Skin epidermis (tissue), 12 donors: ENCODE data around the gene LPP.
A peak's percentile ranks its signal among the peaks of the same experiment; 100 is the strongest.

Experiments used
- H3K27ac ChIP-seq, 21 experiments: fragments of 200-600 bp; sonication (generic) in 11 of 21; one replicate each; pipeline ENCODE4 v1.5.0; 2020; ENCODE audit warnings: mild to moderate bottlenecking in 3 of 21, inconsistent platforms in 2 of 21, moderate library complexity in 2 of 21
- H3K4me3 ChIP-seq, 7 experiments: fragments of 200-600 bp; sonication (generic) in 2 of 7; one replicate each; pipeline ENCODE4 v1.5.0; 2020; ENCODE audit warnings: inconsistent platforms in 2 of 7, mild to moderate bottlenecking in 2 of 7, moderate library complexity in 1 of 7

Gene LPP

GRCh38 chr3:188365988-188366698 lies 212.2 kb downstream of the LPP start:
- H3K4me3 ChIP-seq, result no peak overlapping the region
- H3K27ac ChIP-seq, result no peak overlapping the region

GRCh38 chr3:188367678-188368077 lies 213.7 kb downstream of the LPP start:
- H3K4me3 ChIP-seq, result no peak overlapping the region
- H3K27ac ChIP-seq, result peak overlapping the region in 3 of 21 experiments; percentile 25 to 53 (median 28)

GRCh38 chr3:188369526-188369925 lies 215.6 kb downstream of the LPP start:
- Histone ChIP-seq H3K27ac (peak overlapping the region in 1 of 21 experiments; percentile 12), H3K4me3 (no peak overlapping the region)

- H3K4me3 ChIP-seq, result no peak overlapping the region
- H3K27ac ChIP-seq, result peak overlapping the region in 1 of 21 experiments; percentile 12
Measured at GRCh38 chr3:188370081-188370830, 216.3 kb downstream of the LPP start.

DNA sequence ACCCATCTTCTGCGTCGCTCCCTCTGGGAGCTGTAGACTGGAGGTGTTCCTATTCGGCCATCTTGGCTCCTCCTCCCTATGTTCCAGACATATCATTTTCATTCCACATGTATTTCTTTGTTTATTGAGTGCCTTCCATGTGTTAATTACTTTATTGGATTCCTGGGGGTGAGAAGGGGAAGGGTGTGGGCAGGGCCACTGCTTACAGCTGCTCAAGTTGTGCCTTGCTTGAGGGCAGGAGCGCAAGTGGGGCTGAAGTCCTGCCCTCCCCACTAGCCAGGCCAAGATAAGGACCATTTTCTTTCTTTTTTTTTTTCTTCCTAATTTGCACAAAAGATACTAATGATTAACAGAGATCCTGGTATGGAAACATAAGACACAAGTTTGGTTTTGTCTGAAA lies 224.8 kb downstream of the LPP start:
- no peak overlapping the region for H3K4me3 ChIP-seq
- H3K27ac ChIP-seq, result no peak overlapping the region

DNA sequence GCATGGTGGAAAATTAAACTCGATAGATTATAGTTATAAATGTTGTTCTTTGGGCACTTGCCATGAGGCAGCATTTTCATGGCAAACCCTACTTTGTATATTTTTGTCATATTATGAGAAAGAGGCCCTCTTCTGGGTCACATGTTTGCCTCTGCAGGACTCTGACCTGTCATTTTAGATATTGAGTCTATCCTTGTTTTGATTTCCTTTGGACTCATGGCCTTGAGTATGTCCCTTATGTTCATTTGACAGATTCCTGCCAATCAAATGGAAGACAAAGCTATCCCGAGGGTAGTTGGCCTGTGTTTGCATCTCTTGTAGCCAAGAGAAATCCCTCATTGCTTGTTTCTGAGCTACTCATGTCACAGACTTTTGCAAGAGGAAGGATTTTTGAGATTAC lies 226.3 kb downstream of the LPP start:
- no peak overlapping the region for H3K27ac ChIP-seq

DNA sequence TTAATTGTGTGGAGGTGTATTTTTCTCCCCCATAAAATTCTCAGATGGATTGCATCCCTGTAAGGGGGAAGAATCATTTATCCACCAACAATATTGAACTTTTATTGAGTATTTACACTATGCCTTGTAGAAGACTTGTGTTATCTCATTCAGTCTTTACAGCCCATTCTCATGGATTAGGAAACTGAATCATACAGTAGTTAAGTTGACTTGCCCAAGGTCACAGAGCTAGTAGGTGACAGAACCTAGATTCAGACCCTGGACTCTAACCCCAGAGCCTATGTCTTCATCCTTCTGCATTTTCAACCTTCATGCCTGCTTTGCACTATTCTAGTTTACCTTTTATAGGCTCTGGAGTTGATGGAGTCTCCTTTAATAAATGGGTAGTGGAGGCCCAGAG lies 226.8 kb downstream of the LPP start:
- Histone ChIP-seq H3K4me3 (no peak overlapping the region), H3K27ac (no peak overlapping the region)

More for the DNA sequence above, 226.3 kb downstream of the LPP start:
- H3K4me3 ChIP-seq, result no peak overlapping the region

GRCh38 chr3:188383748-188384147 lies 229.8 kb downstream of the LPP start:
- Histone ChIP-seq H3K27ac (no peak overlapping the region), H3K4me3 (no peak overlapping the region)

DNA sequence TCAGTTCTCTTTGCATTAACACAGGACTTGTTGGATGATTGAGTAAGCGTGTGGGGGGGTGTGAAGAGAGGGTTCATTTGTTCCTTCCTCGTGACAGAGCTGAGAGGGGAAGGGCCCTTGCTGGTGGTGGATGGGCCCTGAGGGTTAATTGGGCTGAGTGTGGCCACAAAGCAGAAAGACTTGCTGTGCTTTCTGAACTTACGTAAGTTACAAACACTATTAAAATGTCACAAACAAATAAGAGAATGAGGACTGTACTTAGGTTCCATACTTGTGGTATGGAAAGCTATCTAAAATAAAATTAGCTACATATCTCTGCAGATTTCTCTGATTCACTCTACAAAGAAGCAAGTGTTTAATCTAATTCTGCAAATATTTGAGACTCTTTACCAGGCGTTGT lies 231.3 kb downstream of the LPP start:
- H3K27ac ChIP-seq, result no peak overlapping the region

GRCh38 chr3:188389711-188390342 lies 235.9 kb downstream of the LPP start:
- Histone ChIP-seq H3K4me3 (no peak overlapping the region), H3K27ac (peak overlapping the region in 18 of 21 experiments; percentile 12 to 79 (median 65))

More for the DNA sequence above, 231.3 kb downstream of the LPP start:
- H3K4me3 ChIP-seq, result no peak overlapping the region

- peak overlapping the region in 18 of 21 experiments; percentile 12 to 79 (median 65) for H3K27ac ChIP-seq
- H3K4me3 ChIP-seq, result no peak overlapping the region
Measured at GRCh38 chr3:188390343-188390718, 236.4 kb downstream of the LPP start.

DNA sequence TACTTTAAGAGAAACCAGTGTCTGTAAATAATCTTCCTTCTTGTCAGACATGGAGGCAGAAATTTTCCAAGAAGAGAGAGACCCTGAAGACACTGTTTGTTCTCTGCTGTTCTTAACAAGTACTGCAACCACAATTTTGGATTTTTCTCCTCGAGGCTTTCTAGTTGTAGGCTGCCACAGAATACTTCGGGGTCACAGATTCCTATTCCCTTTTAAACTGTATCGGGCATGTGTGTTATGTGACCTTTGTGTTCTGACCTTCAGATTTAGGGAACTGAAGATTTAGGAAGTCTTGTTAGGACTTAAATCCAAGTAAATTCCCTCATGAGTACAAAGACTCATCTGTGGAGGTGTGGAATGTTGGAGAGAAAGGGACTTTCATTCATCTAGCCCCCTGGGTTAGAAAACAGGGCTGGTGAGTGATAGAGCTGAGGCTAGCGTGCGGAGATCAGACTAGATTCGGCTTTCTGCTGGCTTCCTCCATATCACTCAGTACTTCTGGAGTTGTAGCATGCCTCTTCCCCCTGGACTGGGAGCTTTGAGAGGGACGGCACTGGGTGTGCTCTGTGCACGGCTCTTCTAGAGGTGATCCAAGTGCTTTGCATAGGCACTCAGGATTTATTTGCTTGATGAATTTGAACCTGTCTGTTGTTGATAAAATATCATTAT lies 237.0 kb downstream of the LPP start:
- H3K27ac ChIP-seq, result peak overlapping the region in 19 of 21 experiments; percentile 12 to 79 (median 64)
- no peak overlapping the region for H3K4me3 ChIP-seq

GRCh38 chr3:188391592-188391991 lies 237.6 kb downstream of the LPP start:
- H3K4me3 ChIP-seq, result no peak overlapping the region

GRCh38 chr3:188392076-188392475 lies 238.1 kb downstream of the LPP start:
- Histone ChIP-seq H3K4me3 (no peak overlapping the region), H3K27ac (no peak overlapping the region)

More at GRCh38 chr3:188391592-188391991, 237.6 kb downstream of the LPP start:
- H3K27ac ChIP-seq, result peak overlapping the region in 4 of 21 experiments; percentile 48 to 79 (median 68)

DNA sequence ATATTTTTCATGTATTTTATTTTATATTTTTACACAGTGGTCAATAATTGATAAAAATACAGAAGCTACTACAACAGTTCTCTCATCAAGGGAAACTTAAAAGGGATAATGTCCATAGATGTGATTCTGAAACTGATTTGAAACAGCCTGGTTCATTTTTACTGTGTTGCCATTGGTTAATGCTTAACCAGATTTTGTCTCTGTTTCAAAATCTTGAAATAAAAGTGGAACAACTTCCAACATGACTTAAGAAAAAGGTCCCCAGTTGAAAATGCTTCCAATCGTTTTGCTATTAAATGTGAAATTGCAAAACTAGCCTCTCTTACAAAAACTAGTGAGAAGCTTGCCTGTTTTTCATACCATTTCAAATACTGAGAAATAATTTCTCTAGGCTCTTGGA lies 240.7 kb downstream of the LPP start:
- Histone ChIP-seq H3K4me3 (no peak overlapping the region), H3K27ac (no peak overlapping the region)

- Histone ChIP-seq H3K27ac (peak overlapping the region in 1 of 21 experiments; percentile 37), H3K4me3 (no peak overlapping the region)
Measured at GRCh38 chr3:188396251-188396650, 242.3 kb downstream of the LPP start.

DNA sequence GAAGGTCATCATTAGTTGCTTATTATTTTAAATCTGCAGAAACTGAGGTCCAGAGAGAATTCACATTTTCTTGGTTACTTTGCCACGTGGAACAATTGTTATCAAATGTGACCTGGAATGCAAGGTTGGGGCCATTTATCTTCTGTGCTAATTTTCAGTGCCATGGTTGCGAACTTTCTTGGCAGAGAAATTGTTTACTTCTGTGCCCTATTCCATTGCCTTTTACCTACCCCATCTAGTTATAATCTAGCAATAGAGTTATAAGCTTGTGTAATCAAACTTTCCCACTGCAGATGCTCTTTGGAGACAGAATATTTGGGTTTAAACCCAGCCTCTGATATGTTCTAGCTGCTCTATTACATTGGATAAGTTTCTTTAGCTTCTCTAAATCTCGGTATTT lies 242.9 kb downstream of the LPP start:
- peak overlapping the region in 8 of 21 experiments; percentile 1 to 67 (median 33) for H3K27ac ChIP-seq
- no peak overlapping the region for H3K4me3 ChIP-seq

DNA sequence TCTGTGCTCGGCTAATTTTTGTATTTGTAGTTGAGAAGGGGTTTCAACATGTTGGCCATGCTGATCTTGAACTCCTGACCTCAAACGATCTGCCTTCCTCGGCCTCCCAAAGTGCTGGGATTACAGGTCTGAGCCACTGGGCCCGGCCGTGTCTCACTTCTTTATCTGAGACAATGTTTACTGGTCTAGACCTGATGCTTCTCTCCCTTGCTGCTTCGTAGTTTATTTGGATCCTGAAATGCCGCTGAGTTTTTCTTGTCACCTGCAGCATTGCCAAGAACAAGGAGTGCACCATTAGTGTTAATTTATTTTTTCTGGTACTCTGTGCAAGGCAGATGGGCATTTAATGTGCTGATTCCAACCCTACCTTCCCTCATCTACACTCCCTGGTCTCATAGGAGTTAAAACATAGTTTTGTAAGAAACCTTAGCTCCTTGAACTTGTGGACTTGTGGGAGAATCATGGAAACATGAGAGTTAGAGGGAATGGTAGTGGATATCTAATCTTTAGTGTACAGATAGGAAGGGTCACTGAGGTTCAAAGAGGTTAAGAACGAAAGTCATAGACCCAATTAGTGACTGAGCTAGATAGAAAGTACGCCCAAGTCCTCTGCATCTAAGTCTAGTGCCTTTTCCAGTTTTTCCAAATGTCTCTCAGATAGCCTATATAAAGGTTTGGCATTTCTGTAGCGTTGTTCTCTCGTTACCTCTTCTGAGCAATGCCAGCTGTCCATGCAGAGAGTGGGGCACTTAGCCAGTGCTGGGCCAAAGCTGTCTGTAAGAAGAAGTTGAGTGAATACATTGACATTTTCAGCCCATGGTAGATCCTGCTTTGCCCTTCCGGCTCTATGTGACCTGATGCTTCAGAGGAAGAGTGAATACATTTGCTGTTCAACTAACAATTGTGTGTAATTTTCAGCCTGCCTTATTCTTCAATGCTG lies 244.1 kb downstream of the LPP start:
- Histone ChIP-seq H3K4me3 (no peak overlapping the region), H3K27ac (peak overlapping the region in 7 of 21 experiments; percentile 1 to 67 (median 37))
